Loucy (cell line): Measurements from ENCODE around the gene SEMA6A.

Source experiments
- H2AFZ ChIP-seq: fragments of 200-600 bp; sonication (generic); 2 replicates; pipeline ENCODE4 v1.6.0; 2016; ENCODE audit warnings: antibody characterized with exemption, mild to moderate bottlenecking, low read length, moderate library complexity
- H3F3A ChIP-seq: fragments of 200-600 bp; 2 replicates; pipeline ENCODE4 v1.6.0; 2016; ENCODE audit warnings: antibody characterized with exemption, low read depth, mild to moderate bottlenecking
- H3K27me3 ChIP-seq: fragments of 200-600 bp; sonication (generic); 2 replicates; pipeline ENCODE4 v1.6.1; 2014; ENCODE audit warnings: low read length, mild to moderate bottlenecking; ENCODE audit not compliant: insufficient read depth, poor library complexity, severe bottlenecking
- H3K36me3 ChIP-seq: fragments of 200-600 bp; sonication (generic); 2 replicates; pipeline ENCODE4 v1.6.1; 2016; ENCODE audit warnings: low read length; ENCODE audit not compliant: insufficient read depth
- H3K4me1 ChIP-seq: fragments of 200-600 bp; sonication (generic); 2 replicates; pipeline ENCODE4 v1.5.1; 2014; ENCODE audit warnings: low read length, mild to moderate bottlenecking; ENCODE audit not compliant: insufficient read depth, poor library complexity, severe bottlenecking
- H3K4me2 ChIP-seq: fragments of 200-600 bp; sonication (generic); 2 replicates; pipeline ENCODE4 v1.6.0; 2014; ENCODE audit warnings: antibody characterized with exemption, low read length, low read depth, mild to moderate bottlenecking; ENCODE audit not compliant: poor library complexity, severe bottlenecking
- H3K4me3 ChIP-seq: fragments of 200-600 bp; sonication (generic); 2 replicates; pipeline ENCODE4 v1.5.1; 2014; ENCODE audit warnings: low read length, mild to moderate bottlenecking, mixed read lengths; ENCODE audit not compliant: poor library complexity, severe bottlenecking
- H3K79me2 ChIP-seq: fragments of 200-600 bp; sonication (generic); 2 replicates; pipeline ENCODE4 v1.6.1; 2014; ENCODE audit warnings: low read length; ENCODE audit not compliant: insufficient read depth
- H3K9ac ChIP-seq: fragments of 200-600 bp; sonication (generic); 2 replicates; pipeline ENCODE4 v1.6.0; 2014; ENCODE audit warnings: mild to moderate bottlenecking, low read depth, low read length, moderate library complexity; ENCODE audit not compliant: poor library complexity, severe bottlenecking
- H3K9me2 ChIP-seq: fragments of 200-600 bp; sonication (generic); replicated peaks from 2 replicates; pipeline ENCODE4 v1.6.1; 2016; ENCODE audit warnings: low read depth, low read length, mixed read lengths
- H3K9me3 ChIP-seq: fragments of 200-600 bp; sonication (generic); 2 replicates; pipeline ENCODE4 v1.6.1; 2014; ENCODE audit warnings: mild to moderate bottlenecking, antibody characterized with exemption, low read length, low read depth; ENCODE audit not compliant: insufficient read depth
- H4K20me1 ChIP-seq: fragments of 200-600 bp; sonication (generic); 2 replicates; pipeline ENCODE4 v1.6.0; 2014; ENCODE audit warnings: antibody characterized with exemption, low read length, mild to moderate bottlenecking; ENCODE audit not compliant: insufficient read depth, poor library complexity, severe bottlenecking
- EZH2phosphoT487 ChIP-seq: fragments of 200-600 bp; IDR thresholded peaks from 2 replicates; pipeline ENCODE4 v1.6.1; 2018; ENCODE audit warnings: antibody characterized with exemption, mild to moderate bottlenecking, moderate library complexity, borderline replicate concordance
- TF ChIP-seq, protein P1 (sequence below): fragments of 200-600 bp; sonication (generic); conservative IDR thresholded peaks from 2 replicates; pipeline ENCODE4 v1.5.1; 2014; ENCODE audit warnings: mild to moderate bottlenecking, antibody characterized with exemption, low read length

Gene SEMA6A

DNA sequence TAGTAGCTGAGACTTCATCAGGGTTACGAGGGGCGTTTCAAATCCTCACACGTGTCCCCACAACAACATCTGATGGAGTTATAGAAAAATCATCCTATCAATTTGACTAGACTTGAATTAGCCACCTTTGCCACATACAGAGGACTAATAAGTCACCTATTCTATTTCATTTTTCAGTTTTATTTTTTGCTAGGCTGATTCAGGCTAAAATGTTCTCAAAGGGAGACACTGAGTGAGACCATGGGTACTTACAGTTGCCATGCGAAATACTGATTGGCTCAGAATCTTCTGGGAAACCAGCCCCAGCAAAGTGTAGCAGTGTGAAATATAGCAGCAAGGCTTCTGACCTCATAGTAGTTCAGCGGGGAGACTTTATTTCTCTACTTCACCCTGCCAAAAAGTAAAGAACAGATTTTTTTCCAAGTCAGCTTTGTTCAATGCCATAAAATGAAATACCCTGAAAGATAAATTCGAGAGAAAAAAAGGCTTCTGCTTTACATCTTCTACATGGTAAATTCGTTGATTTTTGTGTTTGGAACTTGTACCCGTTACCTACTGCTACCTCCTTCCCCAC, 69.9 kb downstream of the SEMA6A start:
- H3K36me3 ChIP-seq, result no peaks in the 10 kb centered on the region
- no peaks in the 10 kb centered on the region for H4K20me1 ChIP-seq
- no peak overlapping the region for H2AFZ ChIP-seq
- H3K9me3 ChIP-seq, result no peaks in the 10 kb centered on the region
- no peak overlapping the region for H3K4me3 ChIP-seq
- H3K9me2 ChIP-seq, result no peaks in the 10 kb centered on the region
- H3K27me3 ChIP-seq, result no peaks in the 10 kb centered on the region
- H3F3A ChIP-seq, result no peaks in the 10 kb centered on the region
- H3K4me2 ChIP-seq, result no peak overlapping the region
- H3K79me2 ChIP-seq, result no peaks in the 10 kb centered on the region
- no peak overlapping the region for H3K9ac ChIP-seq
- H3K4me1 ChIP-seq, result no peaks in the 10 kb centered on the region
- TF ChIP-seq EZH2phosphoT487, result no peak
- TF ChIP-seq, protein P1, sequence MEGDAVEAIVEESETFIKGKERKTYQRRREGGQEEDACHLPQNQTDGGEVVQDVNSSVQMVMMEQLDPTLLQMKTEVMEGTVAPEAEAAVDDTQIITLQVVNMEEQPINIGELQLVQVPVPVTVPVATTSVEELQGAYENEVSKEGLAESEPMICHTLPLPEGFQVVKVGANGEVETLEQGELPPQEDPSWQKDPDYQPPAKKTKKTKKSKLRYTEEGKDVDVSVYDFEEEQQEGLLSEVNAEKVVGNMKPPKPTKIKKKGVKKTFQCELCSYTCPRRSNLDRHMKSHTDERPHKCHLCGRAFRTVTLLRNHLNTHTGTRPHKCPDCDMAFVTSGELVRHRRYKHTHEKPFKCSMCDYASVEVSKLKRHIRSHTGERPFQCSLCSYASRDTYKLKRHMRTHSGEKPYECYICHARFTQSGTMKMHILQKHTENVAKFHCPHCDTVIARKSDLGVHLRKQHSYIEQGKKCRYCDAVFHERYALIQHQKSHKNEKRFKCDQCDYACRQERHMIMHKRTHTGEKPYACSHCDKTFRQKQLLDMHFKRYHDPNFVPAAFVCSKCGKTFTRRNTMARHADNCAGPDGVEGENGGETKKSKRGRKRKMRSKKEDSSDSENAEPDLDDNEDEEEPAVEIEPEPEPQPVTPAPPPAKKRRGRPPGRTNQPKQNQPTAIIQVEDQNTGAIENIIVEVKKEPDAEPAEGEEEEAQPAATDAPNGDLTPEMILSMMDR, result no peak

DNA sequence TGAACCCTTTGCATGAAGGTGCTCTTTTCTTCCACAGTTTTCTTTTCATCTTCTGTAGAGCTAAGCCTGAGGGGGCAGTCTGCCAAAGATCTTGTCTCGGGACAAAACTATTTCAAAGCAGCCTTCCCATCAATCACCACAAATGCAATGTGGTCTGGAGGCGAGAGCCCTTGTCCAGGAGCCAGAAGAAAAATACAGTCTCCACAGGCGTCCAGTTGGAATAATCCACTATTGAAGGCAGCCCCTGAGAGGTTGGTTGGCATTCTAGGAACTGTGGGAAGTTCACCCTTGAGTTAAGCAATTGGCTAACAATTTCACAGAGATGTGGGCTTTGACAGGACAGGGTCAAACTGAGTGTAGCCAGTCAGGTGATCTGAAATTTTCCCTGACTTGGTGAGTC, 72.0 kb downstream of the SEMA6A start:
- H3K9me3 ChIP-seq, result no peaks in the 10 kb centered on the region
- no peak overlapping the region for H3K4me3 ChIP-seq
- no peak overlapping the region for H3K9ac ChIP-seq
- no peak overlapping the region for H3K4me2 ChIP-seq
- no peaks in the 10 kb centered on the region for H4K20me1 ChIP-seq
- no peaks in the 10 kb centered on the region for H3F3A ChIP-seq
- H3K27me3 ChIP-seq, result no peaks in the 10 kb centered on the region
- no peaks in the 10 kb centered on the region for H3K9me2 ChIP-seq
- H2AFZ ChIP-seq, result no peak overlapping the region
- H3K36me3 ChIP-seq, result no peaks in the 10 kb centered on the region
- no peak for TF ChIP-seq EZH2phosphoT487
- TF ChIP-seq, protein P1, result no peak
- H3K4me1 ChIP-seq, result no peaks in the 10 kb centered on the region
- no peaks in the 10 kb centered on the region for H3K79me2 ChIP-seq

- H3K79me2 ChIP-seq, result no peaks in the 10 kb centered on the region
Observed at GRCh38 chr5:116502138-116502537, 72.5 kb downstream of the SEMA6A start.

More at GRCh38 chr5:116502138-116502537, 72.5 kb downstream of the SEMA6A start:
- H3K4me3 ChIP-seq, result no peak overlapping the region
- no peaks in the 10 kb centered on the region for H3K4me1 ChIP-seq
- H3K27me3 ChIP-seq, result no peaks in the 10 kb centered on the region
- no peak overlapping the region for H3K9ac ChIP-seq
- H3K4me2 ChIP-seq, result no peak overlapping the region
- TF ChIP-seq, protein P1, result no peak
- no peak for TF ChIP-seq EZH2phosphoT487
- H3K36me3 ChIP-seq, result no peaks in the 10 kb centered on the region
- H2AFZ ChIP-seq, result no peak overlapping the region
- no peaks in the 10 kb centered on the region for H3K9me3 ChIP-seq
- no peaks in the 10 kb centered on the region for H3K9me2 ChIP-seq
- no peaks in the 10 kb centered on the region for H3F3A ChIP-seq
- no peaks in the 10 kb centered on the region for H4K20me1 ChIP-seq
